ENCODE results near the gene ANKRD42. TPM values are rescaled to one million over a fixed set of nuclear protein-coding genes. Genes with fewer than 3 reads are reported as not detected.

Gene ANKRD42
- 6.3 TPM for polyA plus RNA-seq (2013, experiment 1 of 2; ENCODE audit: insufficient read length)
- polyA plus RNA-seq (2013, experiment 2 of 2; ENCODE audit: insufficient read length), result 7.8 TPM

DNA sequence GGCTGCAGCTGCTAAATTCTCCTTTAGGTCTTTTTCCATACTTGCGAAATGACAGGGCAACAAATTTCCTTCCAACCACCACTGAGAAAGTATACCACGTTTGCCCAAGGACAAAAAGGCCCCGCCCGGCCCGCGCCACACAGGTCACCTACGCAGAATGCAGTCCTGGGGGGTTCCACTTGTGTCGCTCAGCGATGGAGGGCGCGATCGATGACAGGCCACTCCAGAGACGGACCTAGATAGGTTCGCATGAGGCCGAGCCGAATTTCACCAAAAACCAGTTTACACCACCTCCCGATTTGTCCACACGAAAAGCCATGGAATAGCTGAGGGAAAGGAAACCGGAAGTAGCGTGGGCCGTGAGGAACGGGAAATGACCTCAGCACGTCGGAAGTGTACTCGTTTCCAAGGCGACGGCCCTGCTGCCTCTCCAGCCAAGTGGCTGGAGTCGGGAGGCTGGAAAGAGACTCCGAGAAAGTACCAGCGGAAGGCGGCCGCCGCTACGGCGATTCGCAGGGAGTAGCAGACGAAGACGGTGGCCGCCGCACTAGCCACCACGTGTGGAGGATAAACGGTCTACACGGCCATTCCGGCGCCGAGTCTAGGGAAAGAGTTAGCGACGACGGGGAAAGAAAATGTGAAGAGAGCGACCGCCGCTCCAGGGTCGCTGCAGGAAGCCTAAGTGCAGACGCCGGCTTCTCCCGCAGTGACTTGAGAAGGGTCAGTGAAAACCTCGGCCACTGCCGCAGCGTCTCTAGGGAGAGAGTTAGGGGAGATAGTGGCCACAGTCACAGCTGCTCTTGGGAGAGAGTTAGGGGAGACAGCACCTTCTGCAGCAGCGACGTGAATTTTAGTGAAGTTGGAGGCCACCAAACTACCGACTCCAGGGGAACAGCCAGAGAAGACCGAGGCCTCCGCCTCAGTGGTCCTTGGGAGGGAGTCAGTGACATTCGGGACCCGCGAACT, at the start of gene ANKRD42:
TSS of gene ANKRD42 (plus strand) at position 398 of the 966 bp plus-strand sequence. CDS start 959 bp downstream, outside the sequence.
- peak; percentile 95 for DNase-seq

DNA sequence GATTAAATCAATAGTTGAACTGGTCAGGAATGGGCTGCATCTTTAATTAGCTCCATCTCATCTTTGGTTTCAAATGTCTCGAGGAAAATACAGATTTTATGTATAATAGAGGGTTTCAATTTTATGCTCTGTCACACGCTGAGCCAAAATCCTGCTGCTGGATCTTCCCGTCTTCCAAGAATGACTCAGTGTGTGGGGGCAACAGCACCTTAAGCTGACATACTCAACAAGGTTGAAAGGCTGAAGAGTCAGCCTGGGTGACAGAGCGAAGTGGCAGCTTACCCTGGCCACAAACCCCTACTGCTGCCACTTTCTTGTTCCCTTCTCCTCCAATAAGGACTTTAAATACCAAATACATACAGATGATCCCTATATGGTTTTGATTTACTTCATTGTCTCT, 45.6 kb upstream of the ANKRD42 start:
- DNase-seq, result no peak

DNA sequence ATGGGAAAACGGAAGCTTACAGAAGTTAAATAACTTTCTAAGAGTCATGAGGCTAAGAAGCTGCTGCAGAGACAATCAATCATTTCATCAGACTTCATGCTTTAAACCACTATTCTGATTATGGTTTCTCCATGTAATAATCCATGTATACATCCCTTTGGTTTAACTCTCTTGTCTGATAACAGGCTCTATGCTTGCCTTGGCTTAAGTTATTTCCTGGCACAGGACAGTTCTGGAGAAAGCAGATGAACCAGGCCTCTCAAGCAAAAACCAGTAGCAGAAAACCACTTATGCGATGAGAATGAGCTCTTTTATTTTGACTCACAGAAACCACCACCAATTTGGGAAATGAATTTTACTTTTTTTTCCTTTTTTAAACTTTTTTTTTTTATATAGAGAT, 43.1 kb upstream of the ANKRD42 start:
- no peak for DNase-seq

DNA sequence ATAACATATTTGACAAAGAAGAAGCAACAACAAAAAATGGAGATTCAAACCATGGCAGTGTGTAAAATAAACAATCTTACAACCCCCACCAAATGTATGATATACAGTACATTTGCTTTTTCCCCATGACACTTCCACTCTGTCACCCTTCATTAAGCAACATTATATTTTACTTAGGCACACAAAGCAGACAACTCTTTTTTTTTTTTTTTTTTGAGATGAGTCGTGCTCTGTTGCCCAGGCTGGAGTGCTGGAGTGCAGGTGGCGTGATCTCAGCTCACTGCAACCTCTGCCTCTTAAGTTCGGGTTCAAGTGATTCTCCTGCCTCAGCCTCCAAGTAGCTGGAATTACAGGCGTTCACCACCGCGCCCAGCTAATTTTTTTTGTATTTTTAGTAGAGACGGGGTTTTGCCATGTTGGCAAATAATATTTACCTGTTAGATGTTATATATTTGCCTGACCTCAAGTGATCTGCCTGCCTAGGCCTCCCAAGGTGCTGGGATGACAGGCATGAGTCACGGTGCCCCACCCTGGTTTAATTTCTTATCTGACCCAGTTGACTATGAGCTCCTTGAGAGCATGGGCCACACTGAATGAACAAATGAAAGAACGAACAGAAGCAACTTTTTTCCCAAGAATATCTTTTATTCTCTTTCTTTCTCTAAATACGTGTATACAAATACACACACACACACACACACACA, 42.1 kb upstream of the ANKRD42 start:
- DNase-seq, result no peak

DNA sequence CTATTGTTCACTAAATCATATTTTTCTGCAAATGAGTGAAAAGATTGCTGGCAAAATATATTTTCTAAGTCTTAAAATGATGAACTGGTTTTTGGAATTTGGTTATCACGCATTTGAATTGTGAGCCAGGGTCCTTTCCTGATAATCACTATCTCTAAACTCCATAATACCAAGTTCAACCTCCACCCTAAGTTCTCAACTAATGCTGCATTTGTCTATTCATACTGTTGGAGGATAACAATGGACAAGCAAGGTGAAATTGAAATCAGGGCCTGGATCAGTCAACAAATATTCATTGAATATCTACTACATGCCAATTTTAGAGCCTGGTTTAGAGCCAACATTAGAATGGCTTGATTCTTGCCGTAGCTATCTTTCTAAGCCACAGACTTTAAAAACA, 41.2 kb upstream of the ANKRD42 start:
- no peak for DNase-seq

DNA sequence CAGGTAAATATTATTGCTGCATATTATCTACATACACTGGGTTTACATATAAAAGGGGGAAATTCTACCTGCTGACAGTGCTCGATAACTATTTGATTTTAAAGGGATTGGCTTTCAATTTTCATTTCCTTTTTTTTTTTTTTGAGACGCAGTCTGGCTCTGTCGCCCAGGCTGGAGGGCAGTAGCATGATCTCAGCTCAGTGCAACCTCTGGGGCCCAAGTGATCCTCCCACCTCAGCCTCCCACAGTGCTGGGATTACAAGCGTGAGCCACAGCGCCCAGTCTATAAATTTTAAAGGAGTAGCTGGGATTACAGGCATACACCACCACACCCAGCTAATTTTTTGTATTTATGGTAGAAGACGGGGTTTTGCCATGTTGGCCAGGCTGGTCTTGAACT, 39.7 kb upstream of the ANKRD42 start:
- no peak for DNase-seq

DNA sequence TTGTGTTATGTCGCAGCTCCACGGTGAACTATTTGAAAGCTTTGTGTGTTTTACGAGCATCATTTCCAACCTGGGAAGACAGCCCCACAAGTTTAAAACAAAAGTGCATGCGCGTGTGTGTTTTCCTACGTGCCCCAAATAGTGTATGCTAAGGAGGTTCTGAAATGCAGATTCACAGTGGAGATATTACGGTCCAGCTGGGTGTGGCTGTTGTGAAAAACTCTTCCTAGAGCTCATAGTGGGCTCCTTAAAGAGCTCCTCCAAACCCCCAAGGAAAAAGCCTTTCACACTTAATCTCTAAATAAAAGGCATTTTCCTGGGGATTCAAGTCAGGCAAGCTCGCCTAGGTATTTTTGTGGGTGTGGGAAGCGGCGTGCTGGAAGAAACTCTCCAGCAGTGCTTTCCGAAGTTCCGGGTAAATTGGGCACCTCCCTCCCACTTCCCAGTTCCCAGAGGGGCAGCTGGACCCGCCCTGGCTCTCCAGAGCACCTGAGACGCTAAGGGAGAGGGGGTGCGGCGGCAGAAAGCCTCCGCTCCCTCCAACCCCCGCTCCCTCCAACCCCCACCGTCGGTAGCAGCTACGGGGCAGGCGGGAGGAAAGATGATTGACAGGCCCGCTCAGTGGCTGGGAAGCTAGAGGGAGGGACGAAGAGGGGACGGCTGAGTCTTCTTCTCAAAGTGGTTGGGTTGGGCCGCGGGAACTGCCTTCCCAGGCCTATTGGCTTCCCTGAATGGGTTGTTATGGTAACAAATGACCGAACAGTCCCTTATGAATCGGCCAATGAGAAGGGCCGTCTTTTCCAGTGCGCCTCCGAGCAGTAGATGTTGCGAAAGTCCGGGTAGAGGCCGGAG, 37.1 kb upstream of the ANKRD42 start:
- DNase-seq, result peak; percentile 100

DNA sequence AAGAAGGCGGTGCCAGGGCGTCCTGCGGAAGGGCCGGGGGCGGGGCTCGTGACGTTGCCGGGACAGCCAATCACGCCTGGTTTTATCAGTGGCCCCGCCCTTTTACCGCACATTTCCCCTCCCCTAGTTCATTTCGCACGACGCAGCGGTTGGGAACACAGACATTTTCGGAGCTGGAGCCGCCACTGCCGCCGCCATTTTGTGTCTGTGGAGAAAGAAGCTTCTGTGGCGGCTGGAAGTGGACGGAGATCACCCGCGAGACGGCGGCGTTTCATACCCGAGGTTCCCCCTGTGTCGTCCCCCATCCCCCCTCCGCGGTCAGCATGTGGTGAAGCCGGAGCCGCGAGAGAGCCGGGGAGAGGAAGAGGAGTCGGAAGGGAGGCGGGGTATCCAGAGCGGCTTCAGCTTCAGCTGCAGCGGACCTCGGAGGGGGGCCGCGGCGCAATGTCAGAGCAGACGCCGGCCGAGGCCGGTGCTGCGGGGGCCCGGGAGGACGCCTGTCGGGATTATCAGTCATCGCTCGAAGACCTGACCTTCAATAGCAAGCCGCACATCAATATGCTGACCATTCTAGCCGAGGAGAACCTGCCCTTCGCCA, 36.4 kb upstream of the ANKRD42 start, which contains the start of gene PCF11:
TSS of gene PCF11 (plus strand) at position 136 of the 598 bp plus-strand sequence. CDS start at position 445, 309 bp downstream.
- no peak for DNase-seq

DNA sequence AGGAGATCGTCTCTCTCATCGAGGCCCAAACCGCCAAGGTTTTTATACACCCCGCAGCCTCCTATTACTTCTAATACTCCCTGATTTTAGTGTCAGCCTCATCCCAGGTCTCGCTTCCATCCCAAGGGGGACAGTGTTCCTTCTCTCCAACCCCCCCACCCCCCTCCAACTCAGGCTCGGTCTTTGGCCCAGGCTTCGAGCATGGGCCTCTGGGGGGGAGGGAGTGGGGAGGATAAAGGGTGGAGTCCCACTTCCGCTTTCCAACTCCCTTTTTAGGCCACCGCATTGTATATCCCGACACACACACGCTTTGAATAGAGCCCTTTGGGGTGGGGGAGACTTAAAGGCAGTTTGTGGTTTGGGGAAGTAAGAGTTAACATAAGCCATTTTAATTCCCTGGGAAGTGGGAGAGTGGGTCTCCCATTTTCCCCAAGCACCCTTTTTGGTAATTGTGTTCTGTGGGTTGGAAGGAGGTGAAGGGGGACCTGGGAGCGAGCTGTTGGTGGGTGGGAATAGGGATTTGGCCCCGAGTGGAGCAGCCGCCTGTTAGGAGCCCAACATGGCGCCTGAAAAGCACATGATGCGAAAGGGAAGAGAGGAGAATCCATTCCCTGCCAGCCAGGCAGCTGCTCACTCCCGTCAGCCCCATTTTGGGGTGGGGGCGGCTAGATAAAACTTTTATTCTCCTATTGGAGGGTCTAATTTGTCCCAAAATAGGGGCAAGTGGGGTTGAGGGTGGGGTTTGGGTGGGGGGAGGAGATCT, 35.7 kb upstream of the ANKRD42 start:
- DNase-seq, result peak; percentile 63

DNA sequence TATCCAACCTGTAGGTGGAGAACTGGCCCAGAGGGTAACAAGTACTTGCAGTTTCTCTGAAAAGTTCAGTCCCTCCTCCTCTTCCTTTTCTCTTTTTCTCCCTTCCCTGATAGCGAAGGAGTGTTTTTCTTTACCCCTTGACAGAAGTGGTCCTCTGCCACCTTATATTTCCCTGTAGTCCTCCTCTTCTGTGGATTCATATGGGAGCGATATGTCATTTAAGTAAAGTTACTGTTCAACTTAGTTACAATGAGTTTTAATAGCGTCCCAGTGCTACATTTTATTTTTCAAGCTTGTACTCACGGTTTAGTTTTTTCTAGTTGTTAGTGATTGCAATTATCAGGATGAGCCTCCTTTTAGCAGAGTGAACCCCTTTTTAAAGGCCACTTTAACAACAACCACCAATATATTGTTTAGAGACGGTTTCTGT, 35.1 kb upstream of the ANKRD42 start:
- peak; percentile 9 for DNase-seq

DNA sequence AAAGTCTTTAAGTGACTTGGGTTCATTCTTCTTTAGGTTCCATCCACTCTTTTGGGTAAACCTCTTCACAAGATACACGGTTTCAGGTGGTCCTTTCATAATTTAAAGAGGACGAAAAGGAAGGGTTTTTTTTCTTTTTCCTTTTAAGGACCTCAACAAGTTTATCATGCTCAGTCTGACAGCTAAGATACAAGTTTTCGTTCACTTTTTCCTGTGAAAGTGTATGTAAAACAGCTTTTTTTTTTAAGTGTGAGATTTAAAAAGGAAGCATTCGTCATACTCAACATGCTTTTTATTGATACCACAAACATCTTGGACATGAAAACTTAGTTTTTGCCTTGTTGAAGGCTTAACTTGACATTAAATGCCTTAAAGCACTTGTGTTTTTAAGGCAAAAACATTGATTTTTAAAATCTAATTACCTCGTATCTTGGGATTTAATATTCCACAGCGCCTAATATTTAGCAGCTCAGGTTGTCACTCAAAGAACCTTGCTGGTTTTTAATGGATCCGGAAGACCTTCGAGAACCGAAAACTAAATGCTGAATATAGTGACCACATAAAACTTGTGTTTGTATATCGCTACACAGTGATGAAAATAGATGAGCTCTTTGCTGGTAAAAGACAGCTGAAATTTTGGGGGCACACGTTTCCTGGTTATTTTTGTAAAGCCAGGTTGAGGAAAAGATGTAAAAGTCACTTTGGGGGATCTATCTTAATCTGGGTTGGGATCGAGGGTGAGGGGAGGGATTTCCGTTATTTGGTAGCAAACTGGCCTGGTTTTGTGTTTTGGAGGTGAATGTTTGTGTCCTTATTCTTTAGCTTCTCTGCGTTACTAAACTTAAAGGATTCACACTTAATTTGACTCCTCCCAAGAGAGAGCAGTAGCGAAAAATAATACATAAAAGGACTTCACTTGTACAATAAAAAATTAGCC, 34.3 kb upstream of the ANKRD42 start:
- no peak for DNase-seq

DNA sequence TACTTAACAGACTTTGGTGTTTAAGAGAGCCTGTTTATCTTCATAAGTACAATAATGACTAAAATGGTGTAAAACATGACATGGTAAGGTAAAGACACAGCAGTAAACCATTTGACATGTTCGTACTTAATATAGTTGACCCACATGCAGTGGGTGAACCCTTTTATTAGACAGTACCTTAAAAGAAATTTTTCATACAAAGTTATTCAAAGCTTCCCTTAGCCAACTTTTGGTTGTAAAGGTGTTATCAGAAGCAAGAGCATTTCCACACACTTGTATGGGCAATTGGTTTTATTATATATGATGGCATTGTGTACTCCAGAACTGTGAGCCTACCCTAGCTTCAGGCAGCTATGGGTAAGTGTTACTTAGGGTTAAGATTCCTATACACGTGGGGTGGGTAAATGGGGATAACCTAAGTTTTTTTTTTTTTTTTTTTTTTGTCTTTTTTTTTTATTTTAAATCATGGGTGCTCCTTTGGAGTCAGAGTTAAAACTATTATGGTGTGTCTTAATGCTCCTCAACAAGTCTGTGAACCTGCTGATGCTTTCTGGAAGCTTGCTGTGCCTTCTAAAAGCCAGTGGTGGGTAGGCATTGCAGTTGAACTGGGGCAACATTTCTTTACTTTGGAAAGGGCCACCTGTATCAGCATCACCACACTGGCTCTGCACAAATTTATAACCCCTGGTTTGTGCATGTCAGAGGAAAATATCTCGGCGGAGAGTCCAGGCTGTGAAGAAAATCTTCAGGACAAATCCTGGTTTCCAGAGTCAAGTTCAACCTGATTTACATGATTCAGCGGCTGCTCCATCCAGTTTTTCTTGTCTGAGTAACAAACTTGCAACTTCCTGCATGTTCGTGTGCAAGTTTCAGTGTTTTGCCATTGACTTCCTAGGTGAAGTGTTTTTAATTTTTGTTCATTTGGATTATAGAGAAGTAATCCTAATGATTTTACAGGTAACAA, 33.3 kb upstream of the ANKRD42 start:
- peak; percentile 8 for DNase-seq

DNA sequence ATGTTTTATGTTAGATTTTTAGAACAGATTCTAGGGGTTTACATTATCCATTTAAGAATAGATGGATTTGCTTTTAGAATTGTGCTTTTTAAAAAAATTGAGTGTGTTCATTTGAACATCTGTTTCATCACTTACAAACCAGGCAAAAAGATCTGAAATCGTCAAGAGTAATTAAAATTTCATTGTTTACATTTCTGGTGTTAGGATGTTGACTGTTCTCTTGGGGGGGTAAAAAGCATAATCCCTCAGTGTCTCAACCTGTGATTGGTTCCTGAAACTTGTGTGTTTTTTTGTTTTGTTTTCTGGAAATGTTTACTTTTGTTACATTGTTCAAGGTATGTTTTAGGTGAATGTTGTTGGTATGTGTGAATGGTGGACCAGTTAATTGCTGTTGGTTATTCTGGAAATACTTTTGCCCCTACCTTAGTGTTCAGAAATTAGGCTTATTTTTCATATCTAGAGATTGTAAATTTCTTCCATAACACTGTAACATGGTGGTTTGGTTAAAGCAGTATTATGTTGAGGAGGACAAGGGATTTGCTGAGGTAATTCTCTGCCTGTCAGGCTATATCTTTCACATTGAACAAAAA, 31.8 kb upstream of the ANKRD42 start:
- no peak for DNase-seq

DNA sequence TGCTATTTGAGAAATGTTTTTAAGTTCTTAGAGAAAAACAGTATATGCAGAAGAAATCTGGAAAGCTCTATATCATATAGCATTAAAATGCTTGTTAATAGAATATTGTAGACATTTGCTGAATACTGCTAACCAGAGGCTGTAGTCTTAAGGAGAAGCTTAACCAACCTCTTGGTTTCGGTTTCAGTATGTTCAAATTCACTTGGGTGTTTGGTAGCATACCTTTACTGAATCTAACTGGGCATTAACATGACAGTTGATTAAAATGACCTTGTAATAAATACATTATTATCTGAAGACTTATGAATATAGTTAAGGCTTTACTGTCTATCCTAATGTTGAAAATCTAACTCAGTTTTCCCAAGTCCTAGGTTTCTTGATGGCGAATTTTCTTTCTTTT, 31.1 kb upstream of the ANKRD42 start:
- no peak for DNase-seq

DNA sequence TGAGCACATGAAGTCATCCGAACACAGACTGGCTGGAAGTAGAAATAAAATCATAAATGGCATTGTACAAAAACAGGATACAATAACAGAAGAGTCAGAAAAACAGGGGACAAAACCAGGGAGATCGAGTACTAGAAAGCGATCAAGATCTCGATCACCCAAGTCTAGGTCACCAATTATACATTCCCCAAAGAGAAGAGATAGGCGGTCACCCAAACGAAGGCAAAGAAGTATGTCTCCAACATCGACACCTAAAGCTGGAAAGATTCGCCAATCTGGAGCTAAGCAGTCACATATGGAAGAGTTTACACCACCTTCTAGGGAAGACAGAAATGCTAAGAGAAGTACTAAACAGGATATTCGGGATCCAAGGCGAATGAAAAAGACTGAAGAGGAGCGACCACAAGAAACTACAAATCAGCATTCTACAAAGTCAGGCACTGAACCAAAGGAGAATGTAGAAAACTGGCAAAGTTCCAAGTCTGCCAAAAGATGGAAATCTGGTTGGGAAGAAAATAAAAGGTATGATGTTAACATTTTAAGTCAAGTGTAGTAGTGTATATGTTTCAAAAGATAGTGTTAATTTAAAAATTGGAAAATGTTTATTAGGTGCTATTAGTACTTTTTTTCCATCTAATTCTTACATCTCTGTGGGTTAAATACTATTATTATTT, 27.2 kb upstream of the ANKRD42 start:
- DNase-seq, result no peak

DNA sequence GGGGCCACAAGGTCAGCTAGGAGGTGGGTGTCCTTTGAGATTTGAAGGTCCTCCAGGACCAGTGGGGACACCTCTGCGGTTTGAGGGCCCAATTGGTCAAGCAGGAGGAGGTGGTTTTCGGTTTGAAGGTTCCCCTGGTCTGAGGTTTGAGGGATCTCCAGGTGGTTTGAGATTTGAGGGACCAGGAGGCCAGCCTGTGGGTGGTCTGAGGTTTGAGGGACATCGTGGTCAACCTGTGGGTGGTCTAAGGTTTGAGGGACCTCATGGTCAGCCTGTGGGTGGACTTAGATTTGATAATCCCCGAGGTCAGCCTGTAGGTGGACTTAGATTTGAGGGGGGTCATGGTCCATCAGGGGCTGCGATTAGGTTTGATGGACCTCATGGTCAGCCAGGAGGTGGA, 24.8 kb upstream of the ANKRD42 start:
- DNase-seq, result no peak

DNA sequence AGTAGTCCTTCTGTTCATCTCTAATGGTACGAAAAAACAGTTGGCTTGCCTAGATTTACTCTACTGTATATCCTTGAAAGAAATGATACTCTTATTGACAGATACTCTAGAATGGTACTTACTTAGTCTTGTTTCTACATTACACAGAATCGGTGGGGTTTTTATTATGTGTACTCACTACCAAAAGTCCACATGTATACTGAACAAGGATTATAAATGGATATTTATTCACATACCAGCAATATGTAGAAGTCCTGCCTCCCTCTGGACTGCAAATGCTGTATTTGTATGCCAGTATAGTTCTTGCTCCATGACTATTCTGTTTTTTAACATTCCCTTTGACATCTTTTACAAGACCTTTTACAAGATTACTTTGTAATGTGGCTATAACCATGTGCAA, 22.6 kb upstream of the ANKRD42 start:
- DNase-seq, result no peak

DNA sequence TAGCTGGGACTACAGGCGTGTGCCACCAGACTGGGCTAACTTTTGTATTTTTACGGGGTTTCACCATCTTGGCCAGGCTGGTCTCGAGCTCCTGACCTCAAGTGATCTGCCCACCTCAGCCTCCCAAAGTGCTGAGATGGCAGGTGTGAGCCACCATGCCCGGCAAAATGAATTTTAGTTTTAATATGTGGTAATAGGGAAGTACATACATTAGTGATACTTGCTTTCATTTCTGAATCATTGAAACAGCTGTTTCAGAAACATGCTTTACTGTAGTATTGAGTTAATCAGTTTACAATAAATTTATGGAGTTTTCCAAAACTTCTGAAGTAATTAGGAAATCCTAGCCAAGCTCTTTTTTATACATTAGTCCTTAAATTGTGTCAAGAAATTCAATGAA, 21.0 kb upstream of the ANKRD42 start:
- no peak for DNase-seq

Data from fibroblast of skin of scalp (primary cell).